IPS-18c (cell line): ENCODE measurements around the gene KRTAP10-12.

Experiments used
- H3K4me3 ChIP-seq: 2 replicates; pipeline ENCODE4 v1.7.0; 2013; ENCODE audit warnings: low read depth, mild to moderate bottlenecking, low read length, moderate library complexity; ENCODE audit not compliant: insufficient read depth
- H3K9me3 ChIP-seq: one replicate; pipeline ENCODE4 v1.6.1; 2013; ENCODE audit warnings: mild to moderate bottlenecking, low read length, moderate library complexity; ENCODE audit not compliant: control insufficient read depth, insufficient read depth

Gene KRTAP10-12

DNA sequence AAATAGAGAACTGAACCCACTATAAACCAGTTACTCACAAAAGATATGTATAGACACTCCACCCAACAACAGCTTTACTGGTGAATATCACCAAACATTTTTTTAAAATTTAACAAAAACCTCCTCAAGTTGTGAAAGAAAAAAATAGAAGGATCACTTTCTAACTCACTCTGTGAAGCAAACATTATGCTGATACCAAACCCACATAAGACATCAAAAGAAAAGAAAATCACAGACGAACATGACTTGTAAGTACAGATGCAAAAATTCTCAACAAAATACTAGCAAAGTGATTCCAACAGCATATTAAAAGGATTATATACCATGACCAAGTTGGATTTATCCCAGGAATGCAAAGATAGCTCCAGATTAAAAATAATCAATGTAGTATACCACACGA, 5.3 kb upstream of the KRTAP10-12 start:
- H3K4me3 ChIP-seq: no peak overlapping the region

DNA sequence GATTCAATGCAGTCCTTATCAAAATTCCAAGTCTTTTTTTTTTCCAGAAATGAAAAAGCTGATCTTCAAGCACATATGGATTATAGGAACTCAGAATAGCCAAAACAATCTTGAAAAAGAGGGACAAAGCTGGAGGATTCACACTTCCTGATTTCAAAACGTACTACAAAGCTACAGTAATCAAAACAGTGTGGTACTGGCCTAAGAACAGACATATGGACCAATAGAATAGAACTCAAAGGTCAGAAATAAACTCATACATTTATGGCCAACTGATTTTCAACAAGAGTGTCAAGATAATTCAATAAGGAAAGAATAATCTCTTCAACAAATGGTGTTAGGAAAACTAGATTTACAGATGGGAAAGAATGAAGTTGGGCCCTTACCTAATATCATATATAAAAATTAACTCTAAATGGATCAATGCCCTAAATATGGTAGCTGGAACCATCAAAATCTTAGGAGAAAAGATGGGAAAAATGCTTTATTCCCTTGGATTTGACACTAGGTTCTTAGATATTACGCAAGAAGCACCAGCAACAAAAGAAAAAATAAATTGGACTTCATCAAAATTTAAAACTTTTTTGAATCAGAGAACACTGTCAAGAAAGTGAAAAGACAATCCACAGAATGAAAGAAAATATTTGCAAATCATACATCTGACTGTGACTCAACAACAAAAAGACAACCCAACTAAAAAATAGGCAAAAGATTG, 4.0 kb upstream of the KRTAP10-12 start:
- Histone ChIP-seq H3K9me3 (no peaks in the 10 kb centered on the region), H3K4me3 (no peak overlapping the region)

More for the DNA sequence above, 5.3 kb upstream of the KRTAP10-12 start:
- H3K9me3 ChIP-seq: no peaks in the 10 kb centered on the region

- Histone ChIP-seq H3K9me3 (no peaks in the 10 kb centered on the region), H3K4me3 (no peak overlapping the region)
Observed at GRCh38 chr21:44694776-44695175, 2.2 kb upstream of the KRTAP10-12 start.

DNA sequence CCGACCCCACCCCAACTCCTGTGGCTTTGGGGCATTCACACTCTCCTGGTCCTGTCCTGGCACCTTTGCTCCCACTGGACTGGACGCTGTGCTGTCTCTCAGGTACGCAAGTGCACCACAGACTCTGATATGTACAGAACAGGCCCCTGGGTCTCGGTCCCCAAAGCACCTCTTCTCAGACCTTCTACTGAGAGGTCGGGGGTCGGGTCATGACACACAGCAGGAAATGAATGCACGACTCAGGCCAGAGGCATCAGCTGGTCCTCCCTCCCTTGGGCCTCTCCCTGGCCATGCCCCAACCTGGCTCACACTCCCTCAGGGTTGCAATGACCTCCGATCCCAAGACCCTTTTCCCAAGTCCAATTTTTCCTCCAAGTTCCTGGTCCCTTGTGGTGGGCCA, 1.8 kb upstream of the KRTAP10-12 start:
- Histone ChIP-seq H3K4me3 (no peak overlapping the region), H3K9me3 (no peaks in the 10 kb centered on the region)

GRCh38 chr21:44695641-44696040, 1.3 kb upstream of the KRTAP10-12 start:
- no peak overlapping the region for H3K4me3 ChIP-seq
- no peaks in the 10 kb centered on the region for H3K9me3 ChIP-seq

GRCh38 chr21:44696572-44696971, 400 bp upstream of the KRTAP10-12 start:
- Histone ChIP-seq H3K4me3 (no peak overlapping the region), H3K9me3 (no peaks in the 10 kb centered on the region)

GRCh38 chr21:44697811-44698734, 1.1 kb downstream of the KRTAP10-12 start:
- Histone ChIP-seq H3K4me3 (no peak overlapping the region), H3K9me3 (no peaks in the 10 kb centered on the region)

DNA sequence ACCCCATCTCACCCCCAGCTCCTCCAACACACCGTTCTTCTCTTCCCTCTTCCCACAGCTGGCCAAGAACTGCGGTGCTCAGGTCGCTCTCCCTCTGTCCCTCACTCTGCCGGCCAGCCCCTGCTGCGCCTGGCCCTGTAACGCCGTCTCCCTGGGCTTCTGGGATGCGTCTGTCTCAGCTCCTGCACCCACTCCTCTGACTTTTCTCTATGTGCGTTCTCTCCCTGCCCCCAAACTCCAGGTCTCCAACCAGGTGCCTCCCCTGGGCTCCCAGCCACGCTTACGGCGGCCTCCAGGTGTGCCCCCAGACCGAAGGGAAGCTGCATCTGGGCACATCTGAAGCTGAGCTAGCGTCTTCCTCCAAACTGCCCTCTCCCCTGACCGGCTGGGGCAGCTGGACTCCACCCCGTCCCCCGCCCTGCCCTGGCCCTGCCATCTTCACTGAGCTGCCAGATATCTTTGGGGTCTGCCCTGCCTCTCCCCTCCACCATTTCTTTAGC, 2.6 kb downstream of the KRTAP10-12 start:
- Histone ChIP-seq H3K9me3 (no peaks in the 10 kb centered on the region), H3K4me3 (no peak overlapping the region)

DNA sequence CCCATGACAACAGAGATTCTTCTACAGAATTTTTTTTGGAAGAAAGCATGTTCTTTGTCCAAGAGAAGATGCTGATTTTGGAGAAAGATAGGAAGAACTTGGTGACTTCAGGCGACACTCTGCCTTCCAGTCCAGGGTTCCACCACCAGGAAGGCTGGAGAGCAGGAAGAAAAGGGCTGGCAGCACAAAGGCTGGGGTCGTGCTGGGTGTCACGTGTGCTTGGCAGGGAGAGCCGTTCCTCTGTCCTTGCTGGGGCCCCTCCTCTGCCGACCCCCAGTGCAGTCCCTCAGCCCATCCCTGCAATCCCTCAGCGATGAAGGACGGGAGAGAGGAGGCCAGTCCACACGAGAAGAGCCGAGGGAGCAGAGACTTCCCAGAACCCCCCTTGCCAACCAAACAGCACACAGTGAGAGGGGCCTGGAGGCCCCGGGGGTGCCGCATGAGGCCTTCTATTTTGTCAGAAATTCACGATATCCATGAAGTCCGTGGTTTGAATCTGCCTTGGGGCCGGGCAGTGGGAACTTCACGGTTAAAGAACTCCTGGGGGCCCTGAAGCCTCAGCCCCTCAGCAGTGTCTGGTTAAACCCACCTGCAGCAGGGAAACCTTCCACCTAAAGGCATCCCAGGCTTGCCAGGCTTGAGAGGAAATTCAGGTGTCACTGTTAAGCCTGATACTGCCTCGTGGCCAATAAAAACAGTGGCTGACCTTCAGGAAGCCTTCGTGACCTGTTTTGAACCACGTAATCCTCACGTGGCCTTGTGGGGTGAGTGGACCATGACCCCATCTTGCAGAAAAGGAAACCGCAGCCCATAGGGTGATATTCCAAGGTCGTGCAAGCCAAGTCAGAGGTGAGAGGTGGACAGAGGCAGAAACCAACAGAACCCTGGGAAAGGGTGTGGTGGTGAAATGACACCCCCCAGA, 3.4 kb downstream of the KRTAP10-12 start:
- H3K9me3 ChIP-seq: no peaks in the 10 kb centered on the region
- H3K4me3 ChIP-seq: no peak overlapping the region

GRCh38 chr21:44701023-44701400, 4.0 kb downstream of the KRTAP10-12 start:
- Histone ChIP-seq H3K9me3 (no peaks in the 10 kb centered on the region), H3K4me3 (no peak overlapping the region)

- Histone ChIP-seq H3K9me3 (peaks cover 2% of the 10 kb centered on the region), H3K4me3 (no peak overlapping the region)
Observed at GRCh38 chr21:44701541-44701940, 4.6 kb downstream of the KRTAP10-12 start.

- Histone ChIP-seq H3K9me3 (peaks cover 2% of the 10 kb centered on the region), H3K4me3 (no peak overlapping the region)
Observed at GRCh38 chr21:44702111-44702972, 5.4 kb downstream of the KRTAP10-12 start.

DNA sequence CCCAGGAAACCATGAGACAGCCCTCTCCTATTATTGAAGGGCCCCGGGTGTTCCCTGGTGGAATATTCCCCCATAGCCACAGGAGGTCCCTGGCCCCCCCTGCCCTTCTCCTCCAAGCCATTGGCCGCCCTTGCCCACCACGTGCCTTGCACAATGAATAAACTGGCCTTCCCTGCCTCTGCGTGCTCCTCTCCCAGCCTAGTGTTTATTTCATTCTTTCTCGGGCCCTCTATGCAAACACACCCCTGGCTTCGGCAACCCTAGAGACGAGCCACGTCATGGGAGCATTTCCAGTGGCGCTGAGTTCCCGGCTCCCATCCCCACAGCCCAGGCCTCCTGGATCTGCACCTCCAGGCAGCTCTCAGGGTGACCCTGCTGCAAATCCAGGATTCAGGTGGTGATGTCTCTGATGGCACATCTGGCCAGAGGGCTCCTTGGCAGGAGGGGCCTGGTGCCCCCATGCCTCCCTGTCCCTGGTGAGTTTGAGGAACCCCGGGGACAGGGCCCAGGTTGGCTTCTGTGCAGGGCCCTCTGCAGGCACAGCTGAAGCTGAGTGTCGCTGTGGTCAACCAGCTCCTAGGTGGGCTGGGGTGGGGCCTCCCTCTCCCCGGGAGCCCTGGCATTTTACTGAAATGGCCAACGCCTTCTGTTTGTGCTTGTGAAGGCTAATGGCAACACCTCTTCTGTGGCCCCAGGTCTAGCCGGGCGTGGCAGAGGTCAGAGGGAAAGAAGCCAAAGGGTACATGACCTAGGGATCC, 6.2 kb downstream of the KRTAP10-12 start:
- H3K9me3 ChIP-seq: peaks cover 2% of the 10 kb centered on the region
- no peak overlapping the region for H3K4me3 ChIP-seq

DNA sequence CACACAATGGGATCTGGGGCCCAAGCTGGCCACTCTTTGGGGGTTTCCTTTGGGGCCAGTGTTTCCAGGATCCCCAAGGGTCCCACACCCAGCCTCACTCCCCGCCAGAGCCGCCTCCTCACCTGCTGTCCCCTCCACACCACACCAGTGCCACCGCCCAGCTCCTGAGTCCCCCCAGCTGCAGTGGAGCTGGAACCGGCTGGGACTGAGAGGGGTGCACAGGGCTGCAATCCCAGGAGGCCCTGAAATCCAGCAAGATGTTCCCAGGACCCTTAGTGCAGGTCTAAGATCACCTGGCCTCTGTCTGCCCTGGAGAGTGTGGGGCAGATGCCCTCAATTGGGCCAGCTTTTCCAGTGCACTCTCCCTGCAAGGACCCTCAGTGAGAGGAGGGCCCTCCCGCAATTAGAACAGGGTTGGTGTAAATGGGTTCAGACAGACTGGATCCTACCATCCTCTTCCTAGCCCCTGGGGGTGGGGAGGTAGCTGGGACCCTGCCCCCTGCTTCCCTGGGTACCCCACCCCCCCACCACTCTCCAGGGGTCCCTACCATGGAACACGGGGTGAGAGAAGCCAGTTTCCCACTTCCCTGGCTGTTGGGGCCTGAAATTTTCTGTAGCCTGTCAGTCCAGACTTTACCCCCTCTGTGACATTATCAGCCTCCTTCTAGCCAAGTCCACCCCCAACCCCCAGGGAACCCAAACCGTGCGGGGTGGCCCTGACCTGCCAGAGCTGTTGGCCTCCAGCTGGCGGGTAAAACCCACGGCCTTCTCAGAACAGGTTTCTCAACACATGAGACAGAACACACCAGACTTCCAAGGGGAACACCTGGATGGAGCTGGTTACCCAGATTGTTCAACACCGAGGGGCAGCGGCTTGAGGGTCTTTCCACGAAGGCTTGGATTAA, 7.0 kb downstream of the KRTAP10-12 start:
- H3K9me3 ChIP-seq: peaks cover 2% of the 10 kb centered on the region
- peak overlapping the region; percentile 38; the same call in 1 of the 2 replicates for H3K4me3 ChIP-seq

DNA sequence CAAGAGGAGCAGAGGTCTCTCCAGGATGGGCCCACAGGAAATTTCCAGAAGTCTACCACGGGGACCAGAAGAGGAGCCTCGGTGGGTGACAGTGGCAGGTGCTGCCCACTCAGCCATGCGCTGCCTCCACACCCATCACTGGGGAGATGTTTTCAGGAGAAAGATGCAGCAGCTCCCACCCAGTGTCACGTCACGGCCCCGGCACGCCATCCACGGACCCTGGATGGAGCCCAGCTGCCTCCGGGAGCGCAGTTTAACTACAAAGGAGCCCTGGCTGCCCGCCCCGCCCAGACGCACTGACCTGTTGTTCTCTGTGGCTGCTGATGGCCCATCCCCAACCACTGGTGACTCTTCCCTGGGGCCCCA, 7.6 kb downstream of the KRTAP10-12 start:
- Histone ChIP-seq H3K4me3 (peak overlapping the region; percentile 38), H3K9me3 (peaks cover 2% of the 10 kb centered on the region)
